Activated naive CD8-positive, alpha-beta T cell treated with anti-CD3 and anti-CD28 coated beads, Interleukin-2, amount 50 U/mL, for 24 hours (primary cell): Measurements from ENCODE around the gene MAPK6.
A peak's percentile ranks its signal among the peaks of the same experiment; 100 is the strongest.

ENCODE experiments used
- ATAC-seq: fragments of 150-1000 bp; cut with Tn5 transposase; one replicate; pipeline ENCODE4 v1.10.0; 2021
- DNase-seq: peaks from one replicate; pipeline ENCODE4 v3.0.0; 2021
- H3K27ac Mint-ChIP-seq: one replicate; pipeline ENCODE4 v1.8.0; 2021; ENCODE audit warnings: mild to moderate bottlenecking, mixed read lengths
- H3K27me3 Mint-ChIP-seq: one replicate; pipeline ENCODE4 v1.8.0; 2021; ENCODE audit warnings: mixed read lengths
- H3K36me3 Mint-ChIP-seq: one replicate; pipeline ENCODE4 v1.8.0; 2021; ENCODE audit warnings: low read depth, mixed read lengths
- H3K4me1 Mint-ChIP-seq: one replicate; pipeline ENCODE4 v1.8.0; 2021; ENCODE audit warnings: mixed read lengths
- H3K4me3 Mint-ChIP-seq: one replicate; pipeline ENCODE4 v1.8.0; 2021; ENCODE audit warnings: mild to moderate bottlenecking, moderate library complexity, mixed read lengths
- H3K9me3 Mint-ChIP-seq: one replicate; pipeline ENCODE4 v1.8.0; 2021; ENCODE audit warnings: mixed read lengths

The MAPK6 gene

GRCh38 chr15:52004806-52005205, 14.2 kb upstream of the MAPK6 start:
- Mint-ChIP-seq H3K27ac (no peak overlapping the region), H3K36me3 (no peaks in the 10 kb centered on the region)
- no peak for ATAC-seq

GRCh38 chr15:52005748-52006701, 13.0 kb upstream of the MAPK6 start:
- peak overlapping the region; percentile 77 for H3K27ac Mint-ChIP-seq
- no peaks in the 10 kb centered on the region for H3K27me3 Mint-ChIP-seq
- ATAC-seq: peak; percentile 96

More at GRCh38 chr15:52004806-52005205, 14.2 kb upstream of the MAPK6 start:
- Mint-ChIP-seq H3K4me3 (no peak overlapping the region), H3K9me3 (no peaks in the 10 kb centered on the region), H3K27me3 (no peaks in the 10 kb centered on the region), H3K4me1 (peaks cover 46% of the 10 kb centered on the region)
- DNase-seq: no peak

GRCh38 chr15:52006702-52007340, 12.2 kb upstream of the MAPK6 start:
- Mint-ChIP-seq H3K4me1 (peaks cover 62% of the 10 kb centered on the region), H3K4me3 (no peak overlapping the region), H3K36me3 (no peaks in the 10 kb centered on the region), H3K27ac (peak overlapping the region; percentile 77), H3K9me3 (no peaks in the 10 kb centered on the region), H3K27me3 (no peaks in the 10 kb centered on the region)
- ATAC-seq: no peak
- DNase-seq: no peak

More at GRCh38 chr15:52005748-52006701, 13.0 kb upstream of the MAPK6 start:
- Mint-ChIP-seq H3K36me3 (no peaks in the 10 kb centered on the region), H3K4me1 (peaks cover 54% of the 10 kb centered on the region), H3K4me3 (peak overlapping the region; percentile 10), H3K9me3 (no peaks in the 10 kb centered on the region)
- no peak for DNase-seq

GRCh38 chr15:52008359-52008697, 10.7 kb upstream of the MAPK6 start:
- ATAC-seq: no peak

GRCh38 chr15:52008698-52009434, 10.2 kb upstream of the MAPK6 start:
- H3K4me1 Mint-ChIP-seq: peaks cover 79% of the 10 kb centered on the region
- no peaks in the 10 kb centered on the region for H3K9me3 Mint-ChIP-seq
- no peaks in the 10 kb centered on the region for H3K36me3 Mint-ChIP-seq
- ATAC-seq: no peak
- no peak overlapping the region for H3K27ac Mint-ChIP-seq
- H3K4me3 Mint-ChIP-seq: no peak overlapping the region
- H3K27me3 Mint-ChIP-seq: no peaks in the 10 kb centered on the region
- DNase-seq: no peak

More at GRCh38 chr15:52008359-52008697, 10.7 kb upstream of the MAPK6 start:
- Mint-ChIP-seq H3K27me3 (no peaks in the 10 kb centered on the region), H3K36me3 (no peaks in the 10 kb centered on the region), H3K4me3 (no peak overlapping the region), H3K4me1 (peaks cover 73% of the 10 kb centered on the region), H3K27ac (peak overlapping the region; percentile 71), H3K9me3 (no peaks in the 10 kb centered on the region)
- no peak for DNase-seq

- no peaks in the 10 kb centered on the region for H3K9me3 Mint-ChIP-seq
- DNase-seq: peak; percentile 56
- H3K27ac Mint-ChIP-seq: peak overlapping the region; percentile 46
- H3K4me3 Mint-ChIP-seq: peak overlapping the region; percentile 42
- no peaks in the 10 kb centered on the region for H3K27me3 Mint-ChIP-seq
- peaks cover 76% of the 10 kb centered on the region for H3K4me1 Mint-ChIP-seq
- peak; percentile 20 for ATAC-seq
- no peaks in the 10 kb centered on the region for H3K36me3 Mint-ChIP-seq
These were observed 8.1 kb upstream of the MAPK6 start for GRCh38 chr15:52010633-52011595.

- ATAC-seq: no peak
- H3K9me3 Mint-ChIP-seq: no peaks in the 10 kb centered on the region
- H3K27ac Mint-ChIP-seq: no peak overlapping the region
- H3K27me3 Mint-ChIP-seq: no peaks in the 10 kb centered on the region
- H3K36me3 Mint-ChIP-seq: no peaks in the 10 kb centered on the region
- no peak overlapping the region for H3K4me3 Mint-ChIP-seq
- peaks cover 68% of the 10 kb centered on the region for H3K4me1 Mint-ChIP-seq
- no peak for DNase-seq
These were observed 7.3 kb upstream of the MAPK6 start for GRCh38 chr15:52011711-52012144.

GRCh38 chr15:52012210-52012609, 6.8 kb upstream of the MAPK6 start:
- no peak overlapping the region for H3K27ac Mint-ChIP-seq
- DNase-seq (no peak), ATAC-seq (no peak)
- peaks cover 63% of the 10 kb centered on the region for H3K4me1 Mint-ChIP-seq
- H3K36me3 Mint-ChIP-seq: no peaks in the 10 kb centered on the region
- no peaks in the 10 kb centered on the region for H3K9me3 Mint-ChIP-seq
- no peak overlapping the region for H3K4me3 Mint-ChIP-seq
- H3K27me3 Mint-ChIP-seq: no peaks in the 10 kb centered on the region

GRCh38 chr15:52013151-52013791, 5.7 kb upstream of the MAPK6 start:
- Mint-ChIP-seq H3K9me3 (no peaks in the 10 kb centered on the region), H3K27ac (peak overlapping the region; percentile 81), H3K27me3 (peaks cover 2% of the 10 kb centered on the region), H3K4me1 (peaks cover 59% of the 10 kb centered on the region), H3K36me3 (no peaks in the 10 kb centered on the region), H3K4me3 (peak overlapping the region; percentile 13)
- peak; percentile 82 for ATAC-seq
- no peak for DNase-seq

GRCh38 chr15:52014616-52015015, 4.4 kb upstream of the MAPK6 start:
- peaks cover 2% of the 10 kb centered on the region for H3K27me3 Mint-ChIP-seq
- no peak for ATAC-seq
- no peak overlapping the region for H3K27ac Mint-ChIP-seq
- peaks cover 54% of the 10 kb centered on the region for H3K4me1 Mint-ChIP-seq
- H3K36me3 Mint-ChIP-seq: peaks cover 2% of the 10 kb centered on the region
- no peak overlapping the region for H3K4me3 Mint-ChIP-seq
- no peaks in the 10 kb centered on the region for H3K9me3 Mint-ChIP-seq
- no peak for DNase-seq

GRCh38 chr15:52016316-52016715, 2.7 kb upstream of the MAPK6 start:
- H3K36me3 Mint-ChIP-seq: peaks cover 2% of the 10 kb centered on the region
- peaks cover 2% of the 10 kb centered on the region for H3K27me3 Mint-ChIP-seq
- H3K27ac Mint-ChIP-seq: no peak overlapping the region
- peaks cover 56% of the 10 kb centered on the region for H3K4me1 Mint-ChIP-seq
- H3K4me3 Mint-ChIP-seq: no peak overlapping the region
- H3K9me3 Mint-ChIP-seq: no peaks in the 10 kb centered on the region
- ATAC-seq (no peak), DNase-seq (no peak)

GRCh38 chr15:52018244-52018643, 775 bp upstream of the MAPK6 start:
- DNase-seq (no peak), ATAC-seq (no peak)
- Mint-ChIP-seq H3K4me1 (peaks cover 51% of the 10 kb centered on the region), H3K27me3 (peaks cover 2% of the 10 kb centered on the region), H3K36me3 (peaks cover 2% of the 10 kb centered on the region), H3K9me3 (no peaks in the 10 kb centered on the region), H3K4me3 (peak overlapping the region; percentile 88), H3K27ac (peak overlapping the region; percentile 93)
